ENCODE data around the gene SLC29A3. TPM values are rescaled to one million over a fixed set of nuclear protein-coding genes. Genes with fewer than 3 reads are reported as not detected.

The SLC29A3 gene
- polyA plus RNA-seq, 1 donor (not counting 4 experiments of a cell fraction or from before 2014, with no cell fraction given), result 0.52 TPM

GRCh38 chr10:71342573-71343391 is 23.7 kb downstream of the SLC29A3 start:
- H3K9ac ChIP-seq (ENCODE audit: control insufficient read depth, extremely low read depth, insufficient read depth, low read length), result no peak overlapping the region
- DNase-seq (ENCODE audit: low read depth, low spot score) (no peak), FAIRE-seq (no peak)
- no peak overlapping the region for H3K27ac ChIP-seq (ENCODE audit: control insufficient read depth, insufficient read depth, low read length)
- no peaks in the 10 kb centered on the region for H3K9me1 ChIP-seq (ENCODE audit: control insufficient read depth, extremely low read depth, insufficient read depth, low read length)
- no peaks in the 10 kb centered on the region for H3K79me2 ChIP-seq (ENCODE audit: control insufficient read depth, insufficient read depth, low read length)
- dilution Hi-C loops (cut with MboI; ENCODE audit: extremely low pct_ligation_motif_present, low sequenced_read_pairs), result no loop called here
- H4K20me1 ChIP-seq (ENCODE audit: control insufficient read depth, extremely low read depth, insufficient read depth, low read length), result peaks cover 6% of the 10 kb centered on the region
- no peaks in the 10 kb centered on the region for H3K4me1 ChIP-seq (ENCODE audit: control insufficient read depth, extremely low read depth, insufficient read depth, low read length)
- TF ChIP-seq, protein P1, sequence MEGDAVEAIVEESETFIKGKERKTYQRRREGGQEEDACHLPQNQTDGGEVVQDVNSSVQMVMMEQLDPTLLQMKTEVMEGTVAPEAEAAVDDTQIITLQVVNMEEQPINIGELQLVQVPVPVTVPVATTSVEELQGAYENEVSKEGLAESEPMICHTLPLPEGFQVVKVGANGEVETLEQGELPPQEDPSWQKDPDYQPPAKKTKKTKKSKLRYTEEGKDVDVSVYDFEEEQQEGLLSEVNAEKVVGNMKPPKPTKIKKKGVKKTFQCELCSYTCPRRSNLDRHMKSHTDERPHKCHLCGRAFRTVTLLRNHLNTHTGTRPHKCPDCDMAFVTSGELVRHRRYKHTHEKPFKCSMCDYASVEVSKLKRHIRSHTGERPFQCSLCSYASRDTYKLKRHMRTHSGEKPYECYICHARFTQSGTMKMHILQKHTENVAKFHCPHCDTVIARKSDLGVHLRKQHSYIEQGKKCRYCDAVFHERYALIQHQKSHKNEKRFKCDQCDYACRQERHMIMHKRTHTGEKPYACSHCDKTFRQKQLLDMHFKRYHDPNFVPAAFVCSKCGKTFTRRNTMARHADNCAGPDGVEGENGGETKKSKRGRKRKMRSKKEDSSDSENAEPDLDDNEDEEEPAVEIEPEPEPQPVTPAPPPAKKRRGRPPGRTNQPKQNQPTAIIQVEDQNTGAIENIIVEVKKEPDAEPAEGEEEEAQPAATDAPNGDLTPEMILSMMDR (optimal IDR thresholded peaks at IDR 0.05 in 1 of 3, IDR thresholded peaks at IDR 0.05 in 1 of 3, conservative IDR thresholded peaks at IDR 0.05 in 1 of 3; ENCODE audit: extremely low read depth in 1 of 3, insufficient read depth in 2 of 3, low read length in 3 of 3), result no peak
- no peak for TF ChIP-seq EZH2 (IDR thresholded peaks at IDR 0.05; ENCODE audit: low read length)
- H3K9me3 ChIP-seq (ENCODE audit: control insufficient read depth, low read depth, low read length), result no peaks in the 10 kb centered on the region
- no peak overlapping the region for H2AFZ ChIP-seq (ENCODE audit: control insufficient read depth, low read length)
- H3K4me3 ChIP-seq (ENCODE audit: control insufficient read depth in 2 of 3, extremely low read depth in 1 of 3, insufficient read depth in 2 of 3, low read depth in 1 of 3, low read length in 3 of 3), result no peak overlapping the region
- peaks cover 23% of the 10 kb centered on the region for H3K27me3 ChIP-seq (ENCODE audit: control insufficient read depth, extremely low read depth, insufficient read depth, low read length)
- H3K36me3 ChIP-seq (ENCODE audit: control insufficient read depth in 2 of 2, extremely low read depth in 1 of 2, insufficient read depth in 2 of 2, low read length in 2 of 2), result no peaks in the 10 kb centered on the region
- no peak overlapping the region for H3K4me2 ChIP-seq (ENCODE audit: control insufficient read depth, extremely low read depth, insufficient read depth, low read depth, low read length)

DNA sequence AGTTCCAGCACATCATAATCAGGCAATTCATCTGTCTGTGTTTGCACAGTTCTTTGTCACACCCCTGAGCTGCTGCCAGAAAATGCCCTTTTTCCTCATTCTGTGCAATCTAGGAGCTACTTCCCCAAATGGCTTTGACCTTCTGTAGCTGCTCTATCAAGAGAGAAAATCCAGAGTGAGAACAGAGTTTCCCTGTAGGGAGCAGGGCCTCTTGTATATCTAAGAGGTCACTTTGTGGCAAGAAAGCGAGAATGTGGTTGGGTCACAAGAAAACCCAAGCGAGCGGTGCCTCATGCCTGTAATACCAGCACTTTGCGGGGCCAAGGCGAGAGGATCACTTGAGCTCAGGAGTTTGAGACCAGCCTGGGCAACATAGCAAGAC is 24.3 kb downstream of the SLC29A3 start:
- Histone ChIP-seq H3K9ac (ENCODE audit: control insufficient read depth, extremely low read depth, insufficient read depth, low read length) (no peak overlapping the region), H2AFZ (ENCODE audit: control insufficient read depth, low read length) (no peak overlapping the region), H3K27me3 (ENCODE audit: control insufficient read depth, extremely low read depth, insufficient read depth, low read length) (peaks cover 29% of the 10 kb centered on the region), H4K20me1 (ENCODE audit: control insufficient read depth, extremely low read depth, insufficient read depth, low read length) (peaks cover 6% of the 10 kb centered on the region), H3K79me2 (ENCODE audit: control insufficient read depth, insufficient read depth, low read length) (no peaks in the 10 kb centered on the region), H3K4me2 (ENCODE audit: control insufficient read depth, extremely low read depth, insufficient read depth, low read depth, low read length) (no peak overlapping the region), H3K9me3 (ENCODE audit: control insufficient read depth, low read depth, low read length) (no peaks in the 10 kb centered on the region), H3K36me3 (ENCODE audit: control insufficient read depth in 2 of 2, extremely low read depth in 1 of 2, insufficient read depth in 2 of 2, low read length in 2 of 2) (no peaks in the 10 kb centered on the region), H3K27ac (ENCODE audit: control insufficient read depth, insufficient read depth, low read length) (no peak overlapping the region), H3K9me1 (ENCODE audit: control insufficient read depth, extremely low read depth, insufficient read depth, low read length) (no peaks in the 10 kb centered on the region), H3K4me1 (ENCODE audit: control insufficient read depth, extremely low read depth, insufficient read depth, low read length) (no peaks in the 10 kb centered on the region), H3K4me3 (ENCODE audit: control insufficient read depth in 2 of 3, extremely low read depth in 1 of 3, insufficient read depth in 2 of 3, low read depth in 1 of 3, low read length in 3 of 3) (no peak overlapping the region)
- dilution Hi-C loops (cut with MboI; ENCODE audit: extremely low pct_ligation_motif_present, low sequenced_read_pairs), result no loop called here
- DNase-seq (ENCODE audit: low read depth, low spot score) (no peak), FAIRE-seq (no peak)
- TF ChIP-seq, protein P1 (optimal IDR thresholded peaks at IDR 0.05 in 1 of 3, IDR thresholded peaks at IDR 0.05 in 1 of 3, conservative IDR thresholded peaks at IDR 0.05 in 1 of 3; ENCODE audit: extremely low read depth in 1 of 3, insufficient read depth in 2 of 3, low read length in 3 of 3), result no peak
- TF ChIP-seq EZH2 (IDR thresholded peaks at IDR 0.05; ENCODE audit: low read length), result no peak
